Left ventricle myocardium superior (tissue), 1 donor: Measurements from ENCODE around the gene BIVM. TPM values are rescaled to one million over a fixed set of nuclear protein-coding genes. Genes with fewer than 3 reads are reported as not detected.

Source experiments
- ATAC-seq: fragments of 200-7000 bp; cut with Tn5 transposase; one replicate; pipeline ENCODE4 v1.9.1; 2020; ENCODE audit warnings: mild to moderate bottlenecking, moderate library complexity
- DNase-seq: peaks from one replicate; pipeline ENCODE4 v3.0.0-alpha.2; 2020
- intact Hi-C: fragments of 100-400 bp; cut with micrococcal nuclease; formaldehyde crosslinking; loops from one replicate; pipeline ENCODE4 v1.11.0; 2022
- total RNA-seq: library from RNA; stranded (reverse); fragmentation: NEBNext Ultra II Directional; extraction: Animal tissue kit (Norgen Biotek cat#: 25700); gene quantifications from one replicate; pipeline ENCODE4 v1.2.1, GENCODE V29; 2021
- donor health status: DM: no; HTN: yes; CAD: no; lungs with severe emphysema.

The BIVM gene
- total RNA-seq, 1 donor from 2014 or later, result 39.1 TPM

DNA sequence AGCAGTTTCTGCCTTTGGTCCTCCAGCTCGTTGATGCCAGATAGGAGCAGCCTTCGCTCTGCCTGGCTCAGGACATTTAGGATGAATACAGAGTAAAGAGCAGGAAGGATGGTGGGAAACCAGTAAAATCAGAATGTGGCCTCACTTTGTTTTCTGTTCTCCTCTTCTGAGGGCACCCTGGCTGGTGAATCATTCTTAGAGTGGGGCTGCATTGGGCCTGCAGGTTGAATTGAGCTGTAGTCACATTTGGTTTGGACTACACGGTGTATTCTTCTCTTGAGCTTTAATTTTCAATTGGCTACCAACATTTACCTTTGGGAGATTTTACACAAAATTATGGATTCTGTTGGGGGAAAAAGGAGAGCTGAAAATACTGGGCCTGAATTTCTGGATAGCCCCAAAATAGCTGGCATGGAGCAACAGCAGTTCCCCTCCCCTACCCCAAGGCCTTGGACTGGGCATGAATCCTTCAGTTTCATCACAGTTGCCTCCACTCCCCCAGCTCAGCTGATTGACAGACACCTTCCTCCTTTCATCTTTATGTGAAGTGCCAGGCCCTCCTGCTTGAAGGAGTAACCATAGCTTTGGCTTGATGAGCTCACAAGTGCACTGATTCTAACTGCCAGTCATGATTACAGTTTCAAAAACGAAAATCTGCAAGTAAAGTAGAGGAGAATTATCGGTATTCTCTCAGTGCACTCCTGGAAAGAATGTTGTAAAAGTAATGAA, 71.2 kb downstream of the BIVM start:
- DNase-seq (no peak), ATAC-seq (peak; percentile 20)
- intact Hi-C loops, result no loop called here

DNA sequence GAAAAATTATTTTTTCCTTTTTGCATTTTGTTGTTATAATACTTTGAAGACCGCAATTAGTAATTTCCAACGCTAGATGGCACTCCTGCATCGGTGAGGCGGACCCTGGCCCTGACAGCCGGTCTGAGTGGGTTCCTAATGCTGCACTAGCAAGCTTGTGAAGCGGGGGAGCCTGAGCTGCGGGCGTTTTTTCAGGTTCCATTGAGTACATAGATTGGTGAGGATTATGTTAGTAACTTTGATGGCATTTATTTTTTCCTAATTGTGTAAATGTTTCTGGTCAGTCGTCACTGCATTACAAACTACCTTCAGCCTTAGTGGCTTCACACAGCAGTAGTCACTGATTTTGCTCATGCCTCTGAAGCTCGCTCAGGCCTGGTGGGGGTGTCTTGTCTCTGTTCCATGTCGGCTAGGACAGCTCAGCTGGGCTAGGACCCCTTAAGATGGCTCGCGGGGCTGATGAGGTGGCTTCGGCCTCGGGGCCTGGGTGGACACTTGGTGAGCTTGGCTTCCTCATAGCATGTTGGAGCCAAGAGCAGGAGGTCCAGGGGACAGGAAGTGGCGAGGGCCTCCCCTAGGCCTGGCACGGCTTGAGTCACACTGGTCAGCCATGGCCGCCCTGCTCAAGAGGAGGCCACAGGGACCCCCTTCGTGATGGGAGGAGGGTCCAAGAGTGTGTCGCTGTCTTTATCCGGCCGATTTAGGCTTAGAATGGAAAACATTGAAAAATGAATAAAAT, 71.9 kb downstream of the BIVM start:
- intact Hi-C loops, result no loop called here
- peak; percentile 67 for DNase-seq
- peak; percentile 91 for ATAC-seq

DNA sequence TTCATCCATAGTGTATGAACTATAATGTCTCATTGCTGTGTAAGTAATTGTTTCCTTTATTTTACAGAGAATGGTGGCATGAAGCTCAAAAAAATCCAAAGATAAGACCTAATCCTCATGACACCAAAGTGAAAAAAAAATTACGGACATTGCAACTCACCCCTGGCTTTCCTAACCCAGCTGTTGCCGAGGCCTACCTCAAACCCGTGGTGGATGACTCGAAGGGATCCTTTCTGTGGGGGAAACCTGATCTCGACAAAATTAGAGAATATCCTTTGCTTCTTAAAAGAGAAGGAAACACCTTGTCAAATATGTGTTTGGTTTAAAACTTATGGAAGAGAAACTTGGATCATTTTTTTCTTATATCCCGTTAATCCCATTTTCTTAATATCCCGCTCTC, 73.2 kb downstream of the BIVM start:
- intact Hi-C loops, result no loop called here
- ATAC-seq, result no peak
- DNase-seq, result no peak

DNA sequence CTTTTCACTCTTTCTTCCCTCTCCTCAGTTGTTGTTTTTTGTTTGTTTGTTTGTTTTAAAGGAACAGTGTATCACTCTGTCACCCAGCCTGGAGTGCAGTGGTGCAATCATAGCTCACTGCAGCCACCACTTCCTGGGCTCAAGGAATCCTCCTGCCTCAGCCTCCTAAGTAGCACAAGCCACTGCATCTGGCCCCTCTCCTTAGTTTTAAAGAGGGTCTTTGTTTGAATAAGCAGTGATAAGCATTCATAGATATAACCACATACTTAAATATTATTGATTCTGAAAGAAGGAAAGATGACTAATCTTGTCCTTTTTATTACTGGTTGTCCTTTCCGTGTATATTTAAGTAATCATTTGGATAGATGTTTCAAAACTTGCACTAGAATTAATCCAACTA, 73.6 kb downstream of the BIVM start:
- intact Hi-C loops, result no loop called here
- ATAC-seq (no peak), DNase-seq (no peak)

DNA sequence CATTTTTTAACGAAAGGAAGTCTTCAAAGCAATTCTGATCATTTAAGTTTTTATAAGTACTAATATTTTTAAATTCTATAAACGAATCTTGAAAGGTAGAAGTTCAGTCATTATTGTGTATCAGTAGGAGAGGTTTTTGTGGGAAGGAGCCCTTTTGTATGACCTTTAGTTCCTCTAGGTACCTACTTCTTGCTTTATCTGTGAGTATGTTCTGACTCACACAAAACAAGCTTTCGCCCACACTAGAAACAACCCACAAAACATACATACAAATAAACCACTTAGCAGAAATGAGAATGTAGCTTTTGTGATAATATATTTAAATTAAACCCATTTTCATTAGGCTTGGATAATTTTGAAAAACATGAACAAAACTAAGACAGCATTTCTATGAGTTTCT, 74.7 kb downstream of the BIVM start:
- intact Hi-C loops, result no loop called here
- DNase-seq (no peak), ATAC-seq (no peak)

DNA sequence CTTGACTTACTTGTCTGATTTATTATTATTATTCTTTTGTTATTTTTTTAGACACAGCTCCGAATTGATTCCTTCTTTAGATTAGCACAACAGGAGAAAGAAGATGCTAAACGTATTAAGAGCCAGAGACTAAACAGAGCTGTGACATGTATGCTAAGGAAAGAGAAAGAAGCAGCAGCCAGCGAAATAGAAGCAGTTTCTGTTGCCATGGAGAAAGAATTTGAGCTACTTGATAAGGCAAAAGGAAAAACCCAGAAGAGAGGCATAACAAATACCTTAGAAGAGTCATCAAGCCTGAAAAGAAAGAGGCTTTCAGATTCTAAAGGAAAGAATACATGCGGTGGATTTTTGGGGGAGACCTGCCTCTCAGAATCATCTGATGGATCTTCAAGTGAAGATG, 76.3 kb downstream of the BIVM start:
- intact Hi-C loops, result no loop called here
- DNase-seq, result no peak
- no peak for ATAC-seq

GRCh38 chr13:102877303-102877702, 78.4 kb downstream of the BIVM start:
- intact Hi-C loops, result no loop called here
- DNase-seq (no peak), ATAC-seq (peak; percentile 91)

DNA sequence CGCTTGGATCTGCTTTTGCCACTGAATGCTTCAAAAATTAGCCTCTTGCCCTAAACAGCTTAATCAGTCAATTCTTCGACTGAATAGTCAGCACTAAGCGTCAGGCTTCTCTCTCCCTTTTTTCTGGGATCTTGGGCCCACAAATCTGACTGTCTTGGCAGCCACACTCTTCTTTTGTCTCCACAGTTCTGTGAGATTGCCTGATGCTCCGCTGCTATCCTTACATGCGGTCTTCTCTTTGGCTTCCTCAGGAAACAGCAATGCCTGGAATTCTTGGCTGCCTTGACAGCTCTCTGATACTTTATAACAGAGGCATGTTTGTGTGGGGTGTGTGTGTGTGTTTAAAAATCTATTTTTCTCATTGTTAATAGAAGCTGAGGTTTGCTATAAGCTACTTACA, 79.6 kb downstream of the BIVM start:
- ATAC-seq (peak; percentile 16), DNase-seq (no peak)
- intact Hi-C loops, result no loop called here

DNA sequence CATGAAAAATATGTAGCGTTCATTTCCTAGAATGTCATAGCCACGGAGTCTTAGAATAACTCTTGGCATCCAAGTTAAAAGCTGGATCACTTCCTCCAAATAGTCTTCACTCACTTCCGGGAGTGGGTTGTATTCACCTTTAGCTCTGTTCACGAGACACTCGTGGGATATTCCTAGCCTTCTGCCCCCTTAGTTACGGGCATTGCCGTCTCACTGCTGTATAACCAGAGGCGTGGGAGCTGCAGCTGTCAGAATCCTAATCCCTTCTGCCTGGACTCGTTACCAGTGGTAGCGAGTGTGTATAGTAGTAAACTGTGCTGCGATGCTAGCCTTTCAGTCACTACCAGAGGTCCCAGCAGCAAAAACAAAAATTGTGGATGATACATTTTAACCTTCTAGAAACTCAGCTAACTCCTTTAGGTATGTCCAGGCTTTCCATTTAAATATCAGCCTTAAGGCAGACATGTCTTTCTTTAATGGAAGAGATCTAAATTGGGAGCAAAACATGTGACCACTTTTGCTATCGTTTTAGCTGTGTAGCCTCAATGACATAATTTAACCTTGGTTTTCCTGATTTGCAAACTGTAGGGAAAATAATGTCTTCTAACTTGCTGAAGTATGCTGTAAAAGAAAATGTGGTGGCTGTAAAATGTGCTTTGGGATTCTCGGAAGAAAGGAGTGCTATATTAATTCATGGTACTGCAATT, 81.0 kb downstream of the BIVM start:
- ATAC-seq (peak; percentile 72), DNase-seq (no peak)
- intact Hi-C loops, result no loop called here

DNA sequence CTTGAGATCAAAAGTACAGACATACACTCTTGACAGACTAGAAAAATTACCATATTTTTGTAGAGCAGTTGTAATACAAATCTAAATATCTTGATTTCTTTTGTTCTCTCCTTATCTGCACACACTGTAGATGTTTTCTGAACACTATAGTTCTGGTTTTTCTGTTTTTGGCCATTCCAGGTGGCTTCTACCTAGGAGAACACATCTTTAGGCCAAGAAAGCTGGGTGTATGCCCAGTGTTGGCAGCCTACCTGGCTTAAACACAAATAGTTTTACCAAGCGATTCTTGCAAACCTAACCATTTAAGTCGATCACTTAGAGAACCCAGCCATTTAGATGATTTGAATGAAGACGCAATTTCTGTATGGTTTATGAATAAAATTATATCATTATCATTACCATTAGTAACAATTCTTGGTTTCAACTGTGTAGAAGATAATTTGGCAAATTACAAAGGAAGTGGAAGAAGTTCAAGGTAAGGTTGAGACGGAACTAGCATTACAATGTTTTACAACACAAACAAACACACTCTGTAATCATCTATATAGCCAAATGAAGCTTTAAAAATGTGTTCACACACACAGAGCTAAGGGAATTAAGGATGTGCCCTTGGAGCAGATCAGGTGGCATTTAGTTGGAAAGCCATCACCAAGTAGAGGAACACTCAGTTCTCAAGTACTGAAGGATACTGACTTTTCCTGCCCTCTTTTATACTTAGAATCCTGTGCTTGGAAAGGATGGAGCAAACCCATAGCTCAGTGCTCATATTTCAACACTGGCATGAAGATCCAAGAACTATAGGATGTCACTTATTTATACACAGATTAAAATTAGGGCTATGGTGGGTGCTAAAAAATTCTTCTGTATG, 83.1 kb downstream of the BIVM start:
- DNase-seq, result no peak
- ATAC-seq, result no peak
- intact Hi-C loops, result no loop called here

Other genes with a start within 250 kb of the BIVM start
- 33.0 TPM for gene TPP2, start 202.1 kb upstream of the BIVM start, total RNA-seq
- not detected for gene METTL21C, start 104.1 kb upstream of the BIVM start, total RNA-seq
- gene TEX30, start 25.3 kb upstream of the BIVM start, total RNA-seq, result 11.2 TPM
- 3.5 TPM for gene POGLUT2, start 143 bp upstream of the BIVM start, total RNA-seq
- gene ERCC5, start 46.9 kb downstream of the BIVM start, total RNA-seq, result 26.2 TPM